H1 (cell line): ENCODE measurements around the gene RASSF9. TPM values are rescaled to one million over a fixed set of nuclear protein-coding genes. Genes with fewer than 3 reads are reported as not detected.

Experiments
- CREB1 ChIP-seq: IDR thresholded peaks from 2 replicates; pipeline ENCODE4 v1.6.1; 2012; ENCODE audit warnings: inconsistent platforms
- CTBP2 ChIP-seq: IDR thresholded peaks from 2 replicates; pipeline ENCODE4 v1.7.0; 2011; ENCODE audit warnings: borderline replicate concordance, mild to moderate bottlenecking, moderate library complexity, mixed read lengths, low read length; ENCODE audit not compliant: insufficient read depth, insufficient read length
- EZH2 ChIP-seq: fragments of 200-600 bp; sonication (generic); IDR thresholded peaks from 2 replicates; pipeline ENCODE4 v1.7.1; 2012; ENCODE audit warnings: low read depth, mild to moderate bottlenecking, moderate library complexity, low read length, inconsistent platforms; ENCODE audit not compliant: severe bottlenecking
- KDM1A ChIP-seq: fragments of 200-600, 300-600 bp; sonication (generic); IDR thresholded peaks from 2 replicates; pipeline ENCODE4 v1.7.1; 2016; ENCODE audit warnings: mild to moderate bottlenecking, low read length, borderline replicate concordance
- KDM4A ChIP-seq: IDR thresholded peaks from one replicate; pipeline ENCODE4 v1.7.1; 2012; ENCODE audit warnings: low read depth, mild to moderate bottlenecking, moderate library complexity, low read length, inconsistent platforms; ENCODE audit not compliant: severe bottlenecking
- KDM5A ChIP-seq: fragments of 200-600 bp; IDR thresholded peaks from 2 replicates; pipeline ENCODE4 v1.7.1; 2012; ENCODE audit warnings: mild to moderate bottlenecking, low read length, inconsistent platforms, mixed read lengths
- PHF8 ChIP-seq: fragments of 200-600 bp; sonication (generic); conservative IDR thresholded peaks from 2 replicates; pipeline ENCODE4 v1.7.1; 2012; ENCODE audit warnings: low read depth, mild to moderate bottlenecking, inconsistent platforms, low read length, moderate library complexity
- POLR2A ChIP-seq, 2 experiments: IDR thresholded peaks; 1 replicate in 1 of 2; 2 replicates in 1 of 2; pipeline ENCODE4 v1.6.1; 2011; ENCODE audit warnings: low read depth in 2 of 2, low read length in 2 of 2, mild to moderate bottlenecking in 2 of 2; ENCODE audit errors: control extremely low read depth in 1 of 2
- POU5F1 ChIP-seq: IDR thresholded peaks from 2 replicates; pipeline ENCODE4 v1.6.1; 2011; ENCODE audit warnings: low read depth, mild to moderate bottlenecking, low read length, moderate library complexity
- RXRA ChIP-seq: IDR thresholded peaks from 2 replicates; pipeline ENCODE4 v1.6.1; 2011; ENCODE audit warnings: low read depth, mild to moderate bottlenecking, low read length, moderate library complexity; ENCODE audit not compliant: insufficient read depth
- SIRT6 ChIP-seq: IDR thresholded peaks from one replicate; pipeline ENCODE4 v1.7.1; 2012; ENCODE audit warnings: low read length, inconsistent platforms
- SUZ12 ChIP-seq: fragments of 200-600 bp; sonication (generic); IDR thresholded peaks from 2 replicates; pipeline ENCODE4 v1.6.1; 2012; ENCODE audit warnings: mild to moderate bottlenecking, inconsistent platforms, low read length, moderate library complexity, mixed read lengths
- polyA plus RNA-seq, 7 experiments: library from polyadenylated mRNA; depleted of rRNA in 3 of 7; stranded (reverse) in 5 of 7; unstranded in 2 of 7; fragments of >200 nt in 5 of 7; fragments of 200-250 nt in 2 of 7; gene quantifications; 1 replicate in 5 of 7; 2 replicates in 1 of 7; 4 replicates in 1 of 7; pipeline versions ENCODE4 v1.2.1 to v1.2.3, GENCODE V29; 2011 to 2013; ENCODE audit warnings: missing spikeins in 2 of 7, mixed read lengths in 2 of 7
- total RNA-seq: library from RNA; stranded (reverse); fragmentation: NEBNext Ultra II Directional; extraction: Animal tissue kit (Norgen Biotek cat#: 25700); gene quantifications from 2 replicates; pipeline ENCODE4 v1.2.1, GENCODE V29; 2021
- TF ChIP-seq, protein P1 (sequence below): fragments of 300-600 bp; sonication (generic); IDR thresholded peaks from 2 replicates; pipeline ENCODE4 v1.7.1; 2012; ENCODE audit warnings: low read length, moderate library complexity, mild to moderate bottlenecking, inconsistent platforms; ENCODE audit not compliant: insufficient replicate concordance

The RASSF9 gene
- total and polyA plus RNA-seq, 2 of the 8 experiments (the other 6 are each of a cell fraction or from before 2014, with no cell fraction given), result 0.06 to 0.39 TPM

DNA sequence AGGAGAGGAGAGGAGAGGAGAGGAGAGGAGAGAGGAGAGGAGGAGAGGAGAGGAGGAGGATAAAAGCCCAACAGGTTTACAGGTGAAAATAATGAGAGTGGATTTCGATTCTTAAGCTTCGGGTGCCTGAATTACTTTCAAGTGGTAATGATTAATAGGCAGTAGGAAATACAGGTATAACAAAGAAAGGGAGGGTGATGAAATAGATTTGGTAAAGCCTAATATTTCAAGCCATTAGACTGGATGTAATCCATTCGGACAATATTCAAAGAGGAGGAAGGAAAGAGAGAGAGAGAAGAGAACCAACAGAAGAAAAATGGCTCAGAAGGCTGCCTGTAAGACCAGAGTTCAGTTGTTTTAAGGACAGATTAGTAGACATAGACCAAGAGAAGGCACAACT lies 76.6 kb downstream of the RASSF9 start (continued):
- TF ChIP-seq, protein P1, sequence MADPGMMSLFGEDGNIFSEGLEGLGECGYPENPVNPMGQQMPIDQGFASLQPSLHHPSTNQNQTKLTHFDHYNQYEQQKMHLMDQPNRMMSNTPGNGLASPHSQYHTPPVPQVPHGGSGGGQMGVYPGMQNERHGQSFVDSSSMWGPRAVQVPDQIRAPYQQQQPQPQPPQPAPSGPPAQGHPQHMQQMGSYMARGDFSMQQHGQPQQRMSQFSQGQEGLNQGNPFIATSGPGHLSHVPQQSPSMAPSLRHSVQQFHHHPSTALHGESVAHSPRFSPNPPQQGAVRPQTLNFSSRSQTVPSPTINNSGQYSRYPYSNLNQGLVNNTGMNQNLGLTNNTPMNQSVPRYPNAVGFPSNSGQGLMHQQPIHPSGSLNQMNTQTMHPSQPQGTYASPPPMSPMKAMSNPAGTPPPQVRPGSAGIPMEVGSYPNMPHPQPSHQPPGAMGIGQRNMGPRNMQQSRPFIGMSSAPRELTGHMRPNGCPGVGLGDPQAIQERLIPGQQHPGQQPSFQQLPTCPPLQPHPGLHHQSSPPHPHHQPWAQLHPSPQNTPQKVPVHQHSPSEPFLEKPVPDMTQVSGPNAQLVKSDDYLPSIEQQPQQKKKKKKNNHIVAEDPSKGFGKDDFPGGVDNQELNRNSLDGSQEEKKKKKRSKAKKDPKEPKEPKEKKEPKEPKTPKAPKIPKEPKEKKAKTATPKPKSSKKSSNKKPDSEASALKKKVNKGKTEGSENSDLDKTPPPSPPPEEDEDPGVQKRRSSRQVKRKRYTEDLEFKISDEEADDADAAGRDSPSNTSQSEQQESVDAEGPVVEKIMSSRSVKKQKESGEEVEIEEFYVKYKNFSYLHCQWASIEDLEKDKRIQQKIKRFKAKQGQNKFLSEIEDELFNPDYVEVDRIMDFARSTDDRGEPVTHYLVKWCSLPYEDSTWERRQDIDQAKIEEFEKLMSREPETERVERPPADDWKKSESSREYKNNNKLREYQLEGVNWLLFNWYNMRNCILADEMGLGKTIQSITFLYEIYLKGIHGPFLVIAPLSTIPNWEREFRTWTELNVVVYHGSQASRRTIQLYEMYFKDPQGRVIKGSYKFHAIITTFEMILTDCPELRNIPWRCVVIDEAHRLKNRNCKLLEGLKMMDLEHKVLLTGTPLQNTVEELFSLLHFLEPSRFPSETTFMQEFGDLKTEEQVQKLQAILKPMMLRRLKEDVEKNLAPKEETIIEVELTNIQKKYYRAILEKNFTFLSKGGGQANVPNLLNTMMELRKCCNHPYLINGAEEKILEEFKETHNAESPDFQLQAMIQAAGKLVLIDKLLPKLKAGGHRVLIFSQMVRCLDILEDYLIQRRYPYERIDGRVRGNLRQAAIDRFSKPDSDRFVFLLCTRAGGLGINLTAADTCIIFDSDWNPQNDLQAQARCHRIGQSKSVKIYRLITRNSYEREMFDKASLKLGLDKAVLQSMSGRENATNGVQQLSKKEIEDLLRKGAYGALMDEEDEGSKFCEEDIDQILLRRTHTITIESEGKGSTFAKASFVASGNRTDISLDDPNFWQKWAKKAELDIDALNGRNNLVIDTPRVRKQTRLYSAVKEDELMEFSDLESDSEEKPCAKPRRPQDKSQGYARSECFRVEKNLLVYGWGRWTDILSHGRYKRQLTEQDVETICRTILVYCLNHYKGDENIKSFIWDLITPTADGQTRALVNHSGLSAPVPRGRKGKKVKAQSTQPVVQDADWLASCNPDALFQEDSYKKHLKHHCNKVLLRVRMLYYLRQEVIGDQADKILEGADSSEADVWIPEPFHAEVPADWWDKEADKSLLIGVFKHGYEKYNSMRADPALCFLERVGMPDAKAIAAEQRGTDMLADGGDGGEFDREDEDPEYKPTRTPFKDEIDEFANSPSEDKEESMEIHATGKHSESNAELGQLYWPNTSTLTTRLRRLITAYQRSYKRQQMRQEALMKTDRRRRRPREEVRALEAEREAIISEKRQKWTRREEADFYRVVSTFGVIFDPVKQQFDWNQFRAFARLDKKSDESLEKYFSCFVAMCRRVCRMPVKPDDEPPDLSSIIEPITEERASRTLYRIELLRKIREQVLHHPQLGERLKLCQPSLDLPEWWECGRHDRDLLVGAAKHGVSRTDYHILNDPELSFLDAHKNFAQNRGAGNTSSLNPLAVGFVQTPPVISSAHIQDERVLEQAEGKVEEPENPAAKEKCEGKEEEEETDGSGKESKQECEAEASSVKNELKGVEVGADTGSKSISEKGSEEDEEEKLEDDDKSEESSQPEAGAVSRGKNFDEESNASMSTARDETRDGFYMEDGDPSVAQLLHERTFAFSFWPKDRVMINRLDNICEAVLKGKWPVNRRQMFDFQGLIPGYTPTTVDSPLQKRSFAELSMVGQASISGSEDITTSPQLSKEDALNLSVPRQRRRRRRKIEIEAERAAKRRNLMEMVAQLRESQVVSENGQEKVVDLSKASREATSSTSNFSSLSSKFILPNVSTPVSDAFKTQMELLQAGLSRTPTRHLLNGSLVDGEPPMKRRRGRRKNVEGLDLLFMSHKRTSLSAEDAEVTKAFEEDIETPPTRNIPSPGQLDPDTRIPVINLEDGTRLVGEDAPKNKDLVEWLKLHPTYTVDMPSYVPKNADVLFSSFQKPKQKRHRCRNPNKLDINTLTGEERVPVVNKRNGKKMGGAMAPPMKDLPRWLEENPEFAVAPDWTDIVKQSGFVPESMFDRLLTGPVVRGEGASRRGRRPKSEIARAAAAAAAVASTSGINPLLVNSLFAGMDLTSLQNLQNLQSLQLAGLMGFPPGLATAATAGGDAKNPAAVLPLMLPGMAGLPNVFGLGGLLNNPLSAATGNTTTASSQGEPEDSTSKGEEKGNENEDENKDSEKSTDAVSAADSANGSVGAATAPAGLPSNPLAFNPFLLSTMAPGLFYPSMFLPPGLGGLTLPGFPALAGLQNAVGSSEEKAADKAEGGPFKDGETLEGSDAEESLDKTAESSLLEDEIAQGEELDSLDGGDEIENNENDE, result no peak
- TF ChIP-seq CREB1 (no peak), EZH2 (no peak), SIRT6 (no peak), CTBP2 (no peak), KDM5A (no peak), KDM4A (no peak), KDM1A (no peak), PHF8 (no peak), POLR2A (IDR thresholded peaks at IDR 0.05; ENCODE audit: control extremely low read depth in 1 of 2, low read depth in 2 of 2, low read length in 2 of 2) (no peak), POU5F1 (no peak), SUZ12 (no peak), RXRA (no peak)
